Thyroid gland (tissue), 4 donors: Measurements from ENCODE around the gene CYP3A7. TPM values are rescaled to one million over a fixed set of nuclear protein-coding genes. Genes with fewer than 3 reads are reported as not detected.
"Not testable (repeated sequence)": the region's sequence is repeated elsewhere in the genome, so short reads cannot be mapped to it uniquely, and the experiment has no call there.

Source experiments
- DNase-seq, 2 donors: peaks; one replicate each; pipeline ENCODE4 v3.0.0-alpha.2; 2019
- H3K27ac ChIP-seq, 3 donors: fragments of 200-600 bp; sonication (generic); 1 replicate in 2 of 3; 2 replicates in 1 of 3; pipeline ENCODE4 v1.5.1; 2016 to 2019; ENCODE audit warnings: mild to moderate bottlenecking in 1 of 3, moderate library complexity in 1 of 3
- H3K27me3 ChIP-seq: fragments of 200-600 bp; sonication (generic); one replicate; pipeline ENCODE4 v1.5.1; 2019
- H3K36me3 ChIP-seq, 2 donors: fragments of 200-600 bp; sonication (generic); one replicate each; pipeline ENCODE4 v1.5.1; 2016 to 2019
- H3K4me1 ChIP-seq, 2 donors: fragments of 200-600 bp; sonication (generic); one replicate each; pipeline ENCODE4 v1.5.1; 2017 to 2019
- H3K4me3 ChIP-seq, 3 donors: fragments of 200-600 bp; sonication (generic); replicated peaks in 1 of 3; 1 replicate in 2 of 3; 2 replicates in 1 of 3; pipeline ENCODE4 v1.5.1; 2016; ENCODE audit warnings: mild to moderate bottlenecking in 1 of 3
- H3K9me3 ChIP-seq: fragments of 200-600 bp; sonication (generic); one replicate; pipeline ENCODE4 v1.5.1; 2017
- POLR2A ChIP-seq, 2 donors: fragments of 450-650 bp; IDR thresholded peaks; one replicate each; pipeline ENCODE4 v1.6.1; 2017; ENCODE audit warnings: antibody characterized with exemption in 2 of 2, mild to moderate bottlenecking in 2 of 2, moderate library complexity in 1 of 2
- WGBS, 2 donors: methylation state at CpG; one replicate each; pipeline ENCODE4 v1.1.5; 2017; 5-methylcytosine and 5-hydroxymethylcytosine counted together
- intact Hi-C: fragments of 100-400 bp; cut with DNase I; formaldehyde crosslinking; loops from one replicate; pipeline ENCODE4 v1.15.1; 2023
- total RNA-seq, 4 donors: library from RNA; depleted of rRNA; stranded (reverse); fragments of >200 nt; gene quantifications; one replicate each; pipeline ENCODE4 v1.2.3, GENCODE V29; 2016
- TF ChIP-seq, protein P1 (sequence below), 6 experiments: fragments of 200-600 bp in 3 of 6; fragments of 450-650 bp in 3 of 6; sonication (generic) in 3 of 6; IDR thresholded peaks; one replicate each; pipeline ENCODE4 v1.5.1; 2016 to 2019; ENCODE audit warnings: antibody characterized with exemption in 6 of 6, mild to moderate bottlenecking in 2 of 6, inconsistent platforms in 1 of 6, moderate library complexity in 1 of 6

The CYP3A7 gene
- total RNA-seq, 4 donors from 2014 or later: not detected

DNA sequence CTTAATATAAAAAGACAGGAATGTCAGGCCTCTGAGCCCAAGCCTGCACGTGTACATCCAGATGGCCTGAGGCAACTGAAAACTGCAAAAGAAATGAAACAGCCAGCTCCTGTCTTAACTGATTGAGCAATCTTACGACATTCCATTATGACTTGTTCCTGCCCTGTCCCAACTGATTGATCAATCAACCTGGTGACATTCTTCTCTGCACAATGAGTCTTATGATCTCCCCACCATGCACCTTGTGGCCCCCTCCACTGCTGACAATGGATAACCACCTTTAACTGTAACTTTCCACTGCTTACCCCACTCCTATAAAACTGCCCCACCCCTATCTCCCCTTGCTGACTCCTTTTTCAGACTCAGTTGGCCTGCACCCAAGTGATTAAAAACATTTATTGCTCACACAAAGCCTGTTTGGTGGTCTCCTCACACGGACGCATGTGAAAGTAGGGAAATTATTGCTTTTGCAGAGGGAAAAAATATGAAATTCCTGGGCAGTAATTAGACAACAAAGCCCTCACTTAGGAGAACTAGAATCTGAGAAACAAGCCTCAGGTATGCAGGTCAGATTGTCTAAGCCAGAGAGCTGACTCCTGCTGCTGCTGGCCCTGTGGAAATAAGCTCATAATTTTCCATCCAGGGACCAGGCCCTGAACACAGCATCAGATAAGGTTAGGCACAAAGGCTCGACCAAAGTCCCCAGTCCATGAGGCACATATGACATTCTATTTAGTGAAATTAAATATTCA, 5.3 kb downstream of the CYP3A7 start:
- intact Hi-C loops: no loop called here
- H3K36me3 ChIP-seq: no peaks in the 10 kb centered on the region
- H3K4me1 ChIP-seq: no peaks in the 10 kb centered on the region
- no peaks in the 10 kb centered on the region for H3K9me3 ChIP-seq
- no peak overlapping the region for H3K27ac ChIP-seq
- H3K4me3 ChIP-seq: no peak overlapping the region
- no peak for DNase-seq
- 69 to 72% methylated on average over 5 of the region's 5 CpGs for WGBS, 2 donors
- TF ChIP-seq, protein P1, sequence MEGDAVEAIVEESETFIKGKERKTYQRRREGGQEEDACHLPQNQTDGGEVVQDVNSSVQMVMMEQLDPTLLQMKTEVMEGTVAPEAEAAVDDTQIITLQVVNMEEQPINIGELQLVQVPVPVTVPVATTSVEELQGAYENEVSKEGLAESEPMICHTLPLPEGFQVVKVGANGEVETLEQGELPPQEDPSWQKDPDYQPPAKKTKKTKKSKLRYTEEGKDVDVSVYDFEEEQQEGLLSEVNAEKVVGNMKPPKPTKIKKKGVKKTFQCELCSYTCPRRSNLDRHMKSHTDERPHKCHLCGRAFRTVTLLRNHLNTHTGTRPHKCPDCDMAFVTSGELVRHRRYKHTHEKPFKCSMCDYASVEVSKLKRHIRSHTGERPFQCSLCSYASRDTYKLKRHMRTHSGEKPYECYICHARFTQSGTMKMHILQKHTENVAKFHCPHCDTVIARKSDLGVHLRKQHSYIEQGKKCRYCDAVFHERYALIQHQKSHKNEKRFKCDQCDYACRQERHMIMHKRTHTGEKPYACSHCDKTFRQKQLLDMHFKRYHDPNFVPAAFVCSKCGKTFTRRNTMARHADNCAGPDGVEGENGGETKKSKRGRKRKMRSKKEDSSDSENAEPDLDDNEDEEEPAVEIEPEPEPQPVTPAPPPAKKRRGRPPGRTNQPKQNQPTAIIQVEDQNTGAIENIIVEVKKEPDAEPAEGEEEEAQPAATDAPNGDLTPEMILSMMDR (IDR thresholded peaks at IDR 0.05): no peak
- no peak for TF ChIP-seq POLR2A (IDR thresholded peaks at IDR 0.05)
- no peaks in the 10 kb centered on the region for H3K27me3 ChIP-seq

- DNase-seq: no peak
- no peak for TF ChIP-seq POLR2A (IDR thresholded peaks at IDR 0.05)
- TF ChIP-seq, protein P1 (IDR thresholded peaks at IDR 0.05): no peak
- no peaks in the 10 kb centered on the region for H3K27me3 ChIP-seq
- WGBS, 2 donors: 96 to 97% methylated on average over 2 of the region's 2 CpGs
- no peaks in the 10 kb centered on the region for H3K36me3 ChIP-seq
- H3K9me3 ChIP-seq: no peaks in the 10 kb centered on the region
- no peak overlapping the region for H3K27ac ChIP-seq
- no peaks in the 10 kb centered on the region for H3K4me1 ChIP-seq
- no peak overlapping the region for H3K4me3 ChIP-seq
- intact Hi-C loops: no loop called here
These were observed 6.4 kb downstream of the CYP3A7 start for GRCh38 chr7:99728615-99729014.

DNA sequence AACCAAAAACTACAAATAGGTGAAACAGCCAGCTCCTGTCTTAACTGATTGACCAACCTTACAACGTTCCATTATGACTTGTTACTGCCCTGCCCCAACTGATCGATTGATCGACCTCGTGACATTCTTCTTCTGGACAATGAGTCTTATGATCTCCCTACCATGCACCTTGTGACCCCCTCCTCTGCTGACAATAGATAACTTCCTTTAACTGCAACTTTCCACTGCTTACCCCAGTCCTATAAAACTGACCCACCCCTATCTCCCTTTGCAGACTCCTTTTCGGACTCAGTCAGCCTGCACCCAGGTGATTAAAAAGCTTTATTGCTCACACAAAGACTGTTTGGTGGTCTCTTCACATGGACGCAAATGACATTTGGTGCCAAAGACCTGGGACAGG, 11.8 kb downstream of the CYP3A7 start:
- WGBS, 2 donors: 91% methylated on average over 6 of the region's 6 CpGs
- intact Hi-C loops, H3K27me3 ChIP-seq, H3K4me3 ChIP-seq, DNase-seq, H3K4me1 ChIP-seq, H3K27ac ChIP-seq, H3K9me3 ChIP-seq, H3K36me3 ChIP-seq: not testable (repeated sequence)

- Histone ChIP-seq H3K4me3 (no peak overlapping the region), H3K27me3 (no peaks in the 10 kb centered on the region), H3K36me3 (no peaks in the 10 kb centered on the region), H3K4me1 (no peaks in the 10 kb centered on the region), H3K27ac (no peak overlapping the region), H3K9me3 (no peaks in the 10 kb centered on the region)
- DNase-seq: no peak
- no peak for TF ChIP-seq POLR2A (IDR thresholded peaks at IDR 0.05)
- TF ChIP-seq, protein P1 (IDR thresholded peaks at IDR 0.05): no peak
- intact Hi-C loops: no loop called here
- 75 to 76% methylated on average over 5 of the region's 5 CpGs for WGBS, 2 donors
These were observed 14.0 kb downstream of the CYP3A7 start for GRCh38 chr7:99720800-99721595.

DNA sequence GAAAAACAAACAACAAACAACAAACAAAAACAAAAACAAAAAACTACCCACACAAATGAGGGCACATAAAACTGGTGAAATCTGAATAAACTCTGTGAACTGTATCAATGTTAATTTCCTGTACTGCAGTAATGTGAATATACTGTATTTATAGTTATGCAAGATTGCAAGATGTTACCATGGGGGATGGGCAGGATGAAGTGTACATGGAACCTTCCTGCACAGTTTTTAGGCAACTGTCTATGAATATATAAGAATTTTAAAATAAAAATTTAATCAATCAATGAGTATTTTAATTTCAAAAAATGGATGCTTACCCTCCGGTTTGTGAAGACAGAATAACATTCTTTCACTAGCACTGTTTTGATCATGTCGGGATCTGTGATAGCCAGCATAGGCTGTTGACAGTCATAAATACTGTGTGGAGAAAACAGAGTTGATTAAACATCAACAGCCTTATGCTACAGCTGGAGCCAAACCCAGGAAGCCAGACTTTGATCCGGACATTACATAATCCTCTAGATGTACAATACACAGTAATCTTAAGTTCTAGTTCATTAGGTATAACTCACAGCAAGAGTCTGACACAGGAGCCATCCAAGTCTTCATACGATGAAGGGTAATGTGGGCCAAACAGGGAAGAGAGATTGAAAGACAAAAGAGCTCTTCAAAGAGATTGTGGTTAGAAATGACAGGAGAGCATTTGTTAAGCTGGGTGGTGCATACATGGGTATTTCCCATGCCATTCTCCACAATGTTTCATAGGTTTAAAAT, 14.8 kb downstream of the CYP3A7 start:
- intact Hi-C loops: no loop called here
- DNase-seq: no peak
- Histone ChIP-seq H3K36me3 (no peaks in the 10 kb centered on the region), H3K27me3 (no peaks in the 10 kb centered on the region), H3K9me3 (no peaks in the 10 kb centered on the region), H3K4me3 (no peak overlapping the region), H3K4me1 (no peaks in the 10 kb centered on the region), H3K27ac (no peak overlapping the region)
- TF ChIP-seq, protein P1 (IDR thresholded peaks at IDR 0.05): no peak
- TF ChIP-seq POLR2A (IDR thresholded peaks at IDR 0.05): no peak
- 86 to 89% methylated on average over 4 of the region's 4 CpGs for WGBS, 2 donors
